OCI-LY7 (cell line): ENCODE results near the gene ANKLE1. TPM values are rescaled to one million over a fixed set of nuclear protein-coding genes. Genes with fewer than 3 reads are reported as not detected.

ENCODE experiments used
- BruUV-seq: library from RNA; stranded (reverse); fragments of 400-500 nt; replicated peaks from 2 replicates; lab custom pipeline; 2021; lab: Mats Ljungman, UMichigan
- CTCF ChIA-PET: fragments of 300-600 bp; sonication (Branson Sonifier 250); formaldehyde crosslinking; loops from one replicate; lab custom pipeline; 2022; ENCODE audit warnings: antibody characterized with exemption; ENCODE audit not compliant: unreplicated experiment; lab: Charles Lee
- POLR2A ChIA-PET: fragments of 300-600 bp; sonication (Branson Sonifier 250); formaldehyde crosslinking; loops from one replicate; lab custom pipeline; 2022; ENCODE audit warnings: antibody characterized with exemption; lab: Charles Lee
- DNase-seq: peaks from one replicate; pipeline ENCODE4 v3.0.0-alpha.2; 2015; ENCODE audit warnings: low spot score
- H2AFZ ChIP-seq: fragments of 200-600 bp; sonication (generic), shearing (Covaris generic); 2 replicates; pipeline ENCODE4 v1.6.1; 2014; ENCODE audit warnings: mild to moderate bottlenecking, antibody characterized with exemption, low read length, moderate library complexity
- H3K27ac ChIP-seq: fragments of 200-600 bp; sonication (generic); 2 replicates; pipeline ENCODE4 v1.5.1; 2014; ENCODE audit warnings: mixed run types, low read depth, mild to moderate bottlenecking, moderate library complexity, low read length, inconsistent platforms; ENCODE audit not compliant: poor library complexity, severe bottlenecking
- H3K36me3 ChIP-seq: fragments of 200-600 bp; sonication (generic); 2 replicates; pipeline ENCODE4 v1.6.1; 2014; ENCODE audit warnings: mild to moderate bottlenecking, antibody characterized with exemption, low read length, moderate library complexity, mixed read lengths; ENCODE audit not compliant: insufficient read depth
- H3K4me1 ChIP-seq: fragments of 200-600 bp; sonication (generic); 2 replicates; pipeline ENCODE4 v1.5.1; 2014; ENCODE audit warnings: mild to moderate bottlenecking, low read length; ENCODE audit not compliant: insufficient read depth, poor library complexity, severe bottlenecking
- H3K4me2 ChIP-seq: fragments of 200-600 bp; sonication (generic); 2 replicates; pipeline ENCODE4 v1.6.1; 2014; ENCODE audit warnings: mild to moderate bottlenecking, low read length
- H3K4me3 ChIP-seq: fragments of 200-600 bp; sonication (generic); 2 replicates; pipeline ENCODE4 v1.5.1; 2014; ENCODE audit warnings: mild to moderate bottlenecking, low read depth, low read length; ENCODE audit not compliant: poor library complexity, severe bottlenecking
- H3K79me2 ChIP-seq: fragments of 200-600 bp; sonication (generic); 2 replicates; pipeline ENCODE4 v1.6.1; 2016; ENCODE audit warnings: low read depth, mild to moderate bottlenecking, low read length, moderate library complexity, mixed read lengths; ENCODE audit not compliant: insufficient read depth
- H3K9me2 ChIP-seq: fragments of 200-600 bp; sonication (generic); 2 replicates; pipeline ENCODE4 v1.6.1; 2016; ENCODE audit warnings: mild to moderate bottlenecking, low read length, mixed read lengths; ENCODE audit not compliant: insufficient read depth
- H3K9me3 ChIP-seq: fragments of 200-600 bp; sonication (generic); 2 replicates; pipeline ENCODE4 v1.6.1; 2014; ENCODE audit warnings: mild to moderate bottlenecking, mixed run types, low read length, mixed read lengths
- H4K20me1 ChIP-seq: fragments of 200-600 bp; sonication (generic); 2 replicates; pipeline ENCODE4 v1.6.1; 2014; ENCODE audit warnings: mild to moderate bottlenecking, antibody characterized with exemption, low read length, moderate library complexity, mixed read lengths; ENCODE audit not compliant: insufficient read depth
- EZH2phosphoT487 ChIP-seq: fragments of 200-600 bp; sonication (generic); IDR thresholded peaks from 2 replicates; pipeline ENCODE4 v1.6.1; 2018; ENCODE audit warnings: low read depth, borderline replicate concordance, mild to moderate bottlenecking, mixed run types, antibody characterized with exemption, low read length, moderate library complexity, mixed read lengths
- intact Hi-C: fragments of 100-400 bp; cut with micrococcal nuclease; formaldehyde crosslinking; loops from one replicate; pipeline ENCODE4 v1.10.0; 2022; ENCODE audit not compliant: unreplicated experiment
- total RNA-seq, 2 experiments: library from RNA; depleted of rRNA in 1 of 2; stranded (reverse); fragments of >200 nt in 1 of 2; shearing (Covaris generic) in 1 of 2; gene quantifications; 2 replicates each; pipeline ENCODE4 v1.2.3, GENCODE V29; 2014 to 2022
- TF ChIP-seq, protein P1 (sequence below): fragments of 200-600 bp; sonication (generic); conservative IDR thresholded peaks from 2 replicates; pipeline ENCODE4 v1.5.1; 2014; ENCODE audit warnings: mild to moderate bottlenecking, antibody characterized with exemption, low read length, moderate library complexity, mixed read lengths

Gene ANKLE1
- total RNA-seq, 2 experiments from 2014 or later, result 45.1 to 59.4 TPM

DNA sequence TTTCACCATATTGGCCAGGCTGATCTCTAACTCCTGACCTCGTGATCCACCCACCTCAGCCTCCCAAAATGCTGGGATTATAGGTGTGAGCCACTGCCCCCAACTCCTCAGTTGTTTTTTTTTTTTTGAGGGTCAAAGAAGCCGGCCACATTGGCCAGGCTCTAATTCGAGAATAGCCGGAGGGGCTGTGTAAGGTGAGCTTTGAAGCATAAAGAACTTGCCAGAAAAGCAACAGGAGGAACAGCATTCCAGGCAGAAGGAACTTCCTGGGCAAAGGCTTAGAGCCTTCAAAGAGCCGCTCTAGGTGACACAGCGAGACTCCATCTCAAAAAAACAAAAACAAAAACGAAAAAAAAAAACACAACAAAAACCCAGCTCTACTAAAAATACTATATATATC lies 15.7 kb upstream of the ANKLE1 start:
- peak overlapping the region; percentile 83 for H3K27ac ChIP-seq
- no TSS peak for BruUV-seq

DNA sequence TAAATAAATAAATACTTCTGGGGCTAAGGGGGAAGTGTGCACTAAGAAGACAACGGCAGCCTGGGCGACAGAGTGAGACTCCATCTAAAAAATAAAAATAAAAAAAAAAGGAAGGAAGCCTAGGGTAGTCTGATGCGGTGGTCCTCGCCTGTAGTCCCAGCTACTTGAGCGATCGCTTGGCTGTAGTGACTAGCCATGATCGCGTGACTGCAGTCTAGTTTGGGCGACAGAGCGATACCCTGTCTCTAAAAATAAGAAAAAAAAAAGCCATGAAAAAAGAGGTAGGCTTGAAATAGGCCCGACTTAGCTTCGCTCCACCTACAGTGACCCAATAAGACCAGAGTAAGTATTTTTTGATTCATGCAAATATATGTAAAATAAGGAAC lies 15.1 kb upstream of the ANKLE1 start:
- Histone ChIP-seq H3K4me1 (peaks cover 46% of the 10 kb centered on the region), H3K27ac (peak overlapping the region; percentile 83), H2AFZ (peak overlapping the region; percentile 74; the same call in 1 of the 2 replicates), H3K36me3 (peaks cover 20% of the 10 kb centered on the region), H3K79me2 (peaks cover 17% of the 10 kb centered on the region), H3K4me2 (peak overlapping the region; percentile 69), H3K9me2 (no peaks in the 10 kb centered on the region), H3K9me3 (no peaks in the 10 kb centered on the region), H3K4me3 (peak overlapping the region; percentile 61), H4K20me1 (no peaks in the 10 kb centered on the region)
- TF ChIP-seq, protein P1, sequence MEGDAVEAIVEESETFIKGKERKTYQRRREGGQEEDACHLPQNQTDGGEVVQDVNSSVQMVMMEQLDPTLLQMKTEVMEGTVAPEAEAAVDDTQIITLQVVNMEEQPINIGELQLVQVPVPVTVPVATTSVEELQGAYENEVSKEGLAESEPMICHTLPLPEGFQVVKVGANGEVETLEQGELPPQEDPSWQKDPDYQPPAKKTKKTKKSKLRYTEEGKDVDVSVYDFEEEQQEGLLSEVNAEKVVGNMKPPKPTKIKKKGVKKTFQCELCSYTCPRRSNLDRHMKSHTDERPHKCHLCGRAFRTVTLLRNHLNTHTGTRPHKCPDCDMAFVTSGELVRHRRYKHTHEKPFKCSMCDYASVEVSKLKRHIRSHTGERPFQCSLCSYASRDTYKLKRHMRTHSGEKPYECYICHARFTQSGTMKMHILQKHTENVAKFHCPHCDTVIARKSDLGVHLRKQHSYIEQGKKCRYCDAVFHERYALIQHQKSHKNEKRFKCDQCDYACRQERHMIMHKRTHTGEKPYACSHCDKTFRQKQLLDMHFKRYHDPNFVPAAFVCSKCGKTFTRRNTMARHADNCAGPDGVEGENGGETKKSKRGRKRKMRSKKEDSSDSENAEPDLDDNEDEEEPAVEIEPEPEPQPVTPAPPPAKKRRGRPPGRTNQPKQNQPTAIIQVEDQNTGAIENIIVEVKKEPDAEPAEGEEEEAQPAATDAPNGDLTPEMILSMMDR, result no peak
- ChIA-PET POLR2A (interaction anchor here (0.8 to 2.3 kb wide), 15 partner anchors 9 to 193 kb away, joined by 3 to 28 read pairs (median 5); partner anchors contain the start of genes ANKLE1, BST2, DDA1 and USE1), CTCF (interaction anchor here (0.7 to 1.2 kb wide), 3 partner anchors 13 to 15 kb away, joined by 3 to 4 read pairs (median 4); partner anchors contain the start of gene ANKLE1)
- no peak for DNase-seq
- intact Hi-C loops, result no loop called here
- no TSS peak for BruUV-seq

More for the DNA sequence above, 15.7 kb upstream of the ANKLE1 start:
- TF ChIP-seq EZH2phosphoT487, result no peak
- TF ChIP-seq, protein P1, result no peak
- Histone ChIP-seq H3K4me1 (peaks cover 50% of the 10 kb centered on the region), H3K36me3 (peaks cover 15% of the 10 kb centered on the region), H3K4me2 (peak overlapping the region; percentile 69), H4K20me1 (no peaks in the 10 kb centered on the region), H3K9me3 (no peaks in the 10 kb centered on the region), H3K79me2 (peaks cover 17% of the 10 kb centered on the region), H3K4me3 (peak overlapping the region; percentile 61), H2AFZ (peak overlapping the region; percentile 74; the same call in 1 of the 2 replicates), H3K9me2 (no peaks in the 10 kb centered on the region)
- ChIA-PET CTCF (interaction anchor here (1.2 kb wide), 1 partner anchor 15 kb away, joined by 4 read pairs; no protein-coding TSS in a partner anchor), POLR2A (interaction anchor here (1.2 to 2.3 kb wide), 8 partner anchors 8 to 139 kb away, joined by 3 to 28 read pairs (median 7); partner anchors contain the start of genes ANKLE1, BST2, DDA1 and USE1)
- intact Hi-C loops, result no loop called here
- DNase-seq, result no peak
